ENCODE measurements around the gene CAMK1.

Gene CAMK1

DNA sequence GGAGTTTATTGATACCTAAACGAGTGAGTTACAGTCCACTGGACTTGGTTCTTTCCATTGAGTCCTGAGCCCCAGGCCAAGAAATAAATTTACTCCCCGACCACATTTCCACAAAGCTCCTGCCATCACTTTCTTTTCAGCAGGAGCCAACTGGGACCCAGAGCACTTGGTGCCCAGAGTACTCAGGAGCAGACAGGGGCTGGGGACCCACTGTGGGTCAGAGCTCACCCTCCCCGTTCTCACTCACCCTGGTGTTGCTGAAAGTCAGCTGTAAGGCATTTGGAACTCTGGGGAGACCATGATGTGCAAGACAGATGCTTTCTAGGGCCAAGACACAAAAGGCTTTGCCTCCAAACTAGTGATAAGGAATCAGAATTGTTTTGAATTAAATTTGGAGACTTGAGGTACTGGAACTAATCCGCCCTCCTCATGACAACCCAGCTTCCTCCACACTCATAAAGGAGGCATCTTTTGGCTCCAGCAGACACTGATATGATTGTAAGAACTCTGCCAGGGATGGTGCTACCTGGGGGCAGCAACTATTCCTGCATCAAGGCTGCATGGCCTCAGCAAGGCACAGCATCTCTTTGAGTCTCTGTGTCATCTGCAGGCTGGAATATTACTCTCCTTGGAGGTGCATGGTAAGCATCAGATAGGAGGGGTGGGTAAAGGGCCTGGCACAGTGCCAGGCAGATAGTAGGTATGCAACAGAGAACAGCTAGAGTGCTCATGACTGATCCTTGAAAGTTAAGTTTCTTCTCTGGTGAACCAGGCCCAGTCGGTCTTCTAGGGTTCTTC is 7.3 kb upstream of the CAMK1 start:
- TF ChIP-seq GATA3 (IDR thresholded peaks at IDR 0.05; ENCODE audit: low read depth, low read length) = no peak
- no peak for TF ChIP-seq GATA2 (IDR thresholded peaks at IDR 0.05; ENCODE audit: low read depth, low read length)

DNA sequence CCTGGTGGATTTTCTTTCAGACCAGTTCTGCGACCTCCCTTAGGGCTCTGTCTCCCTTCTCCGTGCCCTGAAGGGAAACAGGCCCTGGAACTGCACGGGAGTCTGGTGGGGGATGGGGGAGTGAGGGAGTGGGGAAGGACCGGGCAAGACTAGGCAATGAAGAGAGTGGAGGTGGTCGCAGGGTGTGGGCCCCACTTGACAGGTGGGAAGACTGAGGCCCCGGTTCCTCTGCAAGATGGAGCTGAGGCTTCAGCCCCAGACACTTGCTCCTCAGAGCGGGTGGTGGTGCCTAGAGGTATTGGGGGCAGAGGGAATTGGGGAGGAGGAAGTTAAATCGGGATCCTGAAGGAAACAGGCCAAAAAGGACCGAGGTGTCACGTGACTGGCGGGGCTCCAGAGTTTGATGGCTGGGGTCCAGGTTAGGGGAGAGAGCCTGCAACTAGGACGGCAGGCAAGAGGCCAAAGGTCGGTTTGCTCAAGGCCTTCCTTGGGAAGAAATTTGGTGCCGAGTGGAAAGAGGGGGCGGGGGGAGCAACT is 597 bp upstream of the CAMK1 start:
- TF ChIP-seq GATA3 (IDR thresholded peaks at IDR 0.05; ENCODE audit: low read depth, low read length) (no peak), GATA2 (IDR thresholded peaks at IDR 0.05; ENCODE audit: low read depth, low read length) (no peak)

DNA sequence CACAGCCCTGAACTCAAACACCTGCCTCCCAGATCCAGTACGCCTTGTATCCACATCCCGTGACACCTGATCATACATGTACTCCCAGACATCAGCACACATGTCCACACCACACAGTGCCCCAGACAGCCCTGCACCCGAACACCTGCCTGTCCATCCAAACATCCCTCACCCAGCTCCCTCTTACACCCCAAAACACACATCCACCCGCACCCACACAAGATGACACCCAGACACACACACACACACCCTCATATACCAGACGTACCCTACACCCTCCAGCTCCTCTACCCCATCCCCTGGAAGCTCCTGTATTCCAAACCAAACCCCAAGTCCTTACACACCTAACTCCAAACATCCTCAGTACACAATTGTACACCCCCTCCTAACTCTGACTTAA is 735 bp downstream of the CAMK1 start:
- TF ChIP-seq GATA2 (IDR thresholded peaks at IDR 0.05; ENCODE audit: low read depth, low read length) (no peak), GATA3 (IDR thresholded peaks at IDR 0.05; ENCODE audit: low read depth, low read length) (no peak)

DNA sequence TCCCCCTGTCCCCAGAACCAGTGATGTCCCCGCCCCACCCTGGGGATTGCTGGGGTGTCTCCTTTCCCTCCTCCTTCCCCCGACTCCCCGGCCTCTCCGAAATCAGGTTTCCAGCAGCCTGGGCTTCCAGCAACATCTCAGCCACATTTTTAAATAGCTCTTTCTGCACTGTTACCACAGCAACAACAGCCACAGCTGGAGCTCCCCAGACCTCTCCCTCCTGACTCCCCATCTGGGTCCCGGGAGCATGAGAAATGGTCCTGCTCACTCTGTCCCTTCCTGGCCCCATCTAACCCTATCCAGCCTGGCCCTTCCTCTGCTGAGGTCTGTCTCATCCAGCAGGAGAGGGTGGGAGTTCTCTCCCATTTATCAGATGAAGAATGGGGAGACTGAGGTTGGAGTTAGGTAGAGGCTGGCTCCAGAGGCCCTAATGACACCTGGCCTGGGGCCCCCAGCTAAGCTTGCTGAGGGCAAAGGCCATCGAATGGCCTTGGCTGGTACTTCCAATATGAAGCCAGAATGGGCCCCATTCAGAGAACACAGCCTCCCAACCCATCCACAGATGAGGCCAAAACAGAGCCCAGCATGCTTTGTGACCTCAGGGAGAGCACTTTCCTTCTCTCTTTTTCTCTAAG is 1.5 kb downstream of the CAMK1 start:
- TF ChIP-seq GATA3 (IDR thresholded peaks at IDR 0.05; ENCODE audit: low read depth, low read length) (no peak), GATA2 (IDR thresholded peaks at IDR 0.05; ENCODE audit: low read depth, low read length) (no peak)

DNA sequence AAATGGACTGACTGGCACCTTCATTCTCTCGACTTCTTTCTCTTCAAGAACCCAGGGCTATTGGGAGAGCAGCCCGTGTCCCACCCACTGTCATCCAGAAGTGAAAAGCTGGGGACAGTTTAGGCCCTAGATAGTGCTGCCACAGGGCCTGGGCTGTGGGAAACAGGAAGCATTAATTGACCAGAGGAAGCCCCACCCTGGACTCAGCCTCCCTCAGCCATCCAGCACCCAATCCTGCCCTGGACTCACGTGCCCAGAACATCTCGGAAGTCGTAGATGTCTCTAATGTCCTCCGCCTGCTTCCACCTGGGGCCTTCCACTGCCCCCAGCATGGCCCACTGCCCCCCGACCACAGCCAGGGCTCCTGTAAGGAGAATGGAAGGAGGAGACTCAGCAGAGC is 2.3 kb downstream of the CAMK1 start:
- TF ChIP-seq GATA3 (IDR thresholded peaks at IDR 0.05; ENCODE audit: low read depth, low read length) (no peak), GATA2 (IDR thresholded peaks at IDR 0.05; ENCODE audit: low read depth, low read length) (no peak)

DNA sequence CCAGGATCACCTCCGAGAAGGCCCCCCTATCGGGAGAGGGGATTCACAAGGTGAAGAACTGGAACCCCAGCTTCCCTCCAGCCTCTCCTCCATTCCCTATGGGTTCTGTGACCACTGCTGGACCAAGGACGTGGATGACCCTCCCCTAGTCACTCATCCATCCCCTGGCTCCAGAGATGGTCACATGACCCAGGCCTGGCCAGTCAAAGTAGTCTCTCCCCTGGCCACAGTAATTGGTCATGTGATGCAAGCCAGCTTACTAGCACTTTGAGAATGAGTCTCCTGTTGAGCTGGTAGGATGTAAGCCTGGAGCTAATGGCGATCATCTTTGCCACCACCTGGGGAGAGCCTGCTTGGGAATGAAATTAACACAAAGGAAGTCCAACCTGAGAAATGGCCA is 3.9 kb downstream of the CAMK1 start:
- TF ChIP-seq GATA2 (IDR thresholded peaks at IDR 0.05; ENCODE audit: low read depth, low read length) (no peak), GATA3 (IDR thresholded peaks at IDR 0.05; ENCODE audit: low read depth, low read length) (no peak)

DNA sequence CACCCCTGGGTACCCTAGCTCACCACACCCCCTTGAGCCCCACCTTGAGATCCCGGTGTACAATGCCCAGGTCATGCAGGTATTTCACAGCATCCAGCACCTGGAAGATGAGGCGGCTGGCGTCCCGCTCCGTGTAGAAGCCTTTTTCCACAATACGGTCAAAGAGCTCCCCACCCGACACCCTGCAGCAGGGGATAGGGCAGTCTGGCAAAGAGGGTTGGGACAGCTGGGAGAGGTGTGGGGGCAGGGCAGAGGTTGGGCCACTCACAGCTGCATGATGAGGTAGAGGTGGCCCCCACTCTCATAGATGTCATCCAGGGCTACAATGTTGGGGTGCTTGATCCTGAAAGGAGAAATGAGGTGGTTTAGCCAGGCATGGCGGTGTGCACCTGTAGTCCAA is 6.9 kb downstream of the CAMK1 start:
- TF ChIP-seq GATA3 (IDR thresholded peaks at IDR 0.05; ENCODE audit: low read depth, low read length) = no peak
- TF ChIP-seq GATA2 (IDR thresholded peaks at IDR 0.05; ENCODE audit: low read depth, low read length) = no peak

DNA sequence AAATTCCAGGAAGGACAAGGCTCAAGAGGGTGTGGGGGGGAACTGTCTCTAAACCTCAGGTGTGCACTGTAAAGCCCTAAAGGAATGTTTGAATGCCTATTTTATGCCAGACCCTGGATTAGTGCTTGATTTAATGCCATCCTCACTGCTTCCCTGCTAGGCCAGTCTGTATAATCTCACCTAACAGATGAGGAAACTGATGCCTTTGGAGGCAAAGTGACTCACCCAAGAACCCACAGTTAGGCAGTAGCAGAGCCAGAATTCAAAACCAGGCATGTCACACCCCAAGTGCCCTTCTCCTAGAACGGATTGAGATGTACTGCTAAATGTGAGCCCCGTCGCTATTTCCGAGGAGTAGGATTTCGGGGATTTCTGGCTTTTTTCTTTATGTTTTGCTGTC is 7.8 kb downstream of the CAMK1 start:
- TF ChIP-seq GATA2 (IDR thresholded peaks at IDR 0.05; ENCODE audit: low read depth, low read length) (no peak), GATA3 (IDR thresholded peaks at IDR 0.05; ENCODE audit: low read depth, low read length) (no peak)

DNA sequence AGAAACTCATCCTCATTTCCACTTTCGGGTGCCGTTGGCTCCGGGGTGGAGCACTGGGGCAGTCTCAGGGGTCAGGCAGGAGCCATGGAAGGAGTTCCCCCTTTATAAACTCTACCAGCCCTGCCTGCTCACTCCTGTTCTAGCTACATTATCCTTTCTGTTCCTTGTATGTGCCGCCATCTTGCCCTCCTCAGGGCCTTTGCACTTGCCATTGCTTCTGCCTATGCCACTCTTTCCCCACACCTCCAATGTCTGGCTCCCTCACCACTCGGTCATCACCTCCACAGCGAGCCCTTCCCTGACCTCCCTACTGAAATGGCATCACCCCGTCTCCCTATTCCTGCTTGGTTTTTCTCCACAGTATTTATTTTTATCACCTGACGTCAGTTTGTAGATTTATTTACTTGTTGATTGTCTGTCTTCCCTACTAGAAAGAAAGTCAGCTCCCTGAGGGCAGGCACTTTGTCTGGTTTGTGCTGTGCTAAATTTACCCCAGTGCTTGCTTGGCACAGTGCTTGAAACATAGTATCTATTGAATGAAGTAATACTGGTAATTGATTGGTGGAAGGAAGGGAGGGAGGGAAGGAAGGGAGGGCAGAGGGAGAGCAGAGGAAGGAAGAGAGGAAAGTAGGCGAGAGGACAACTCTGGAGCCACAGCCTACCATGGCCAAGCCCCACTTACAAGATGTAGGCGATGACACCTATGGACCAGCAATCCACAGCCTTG is 8.8 kb downstream of the CAMK1 start:
- TF ChIP-seq GATA3 (IDR thresholded peaks at IDR 0.05; ENCODE audit: low read depth, low read length) (no peak), GATA2 (IDR thresholded peaks at IDR 0.05; ENCODE audit: low read depth, low read length) (no peak)

DNA sequence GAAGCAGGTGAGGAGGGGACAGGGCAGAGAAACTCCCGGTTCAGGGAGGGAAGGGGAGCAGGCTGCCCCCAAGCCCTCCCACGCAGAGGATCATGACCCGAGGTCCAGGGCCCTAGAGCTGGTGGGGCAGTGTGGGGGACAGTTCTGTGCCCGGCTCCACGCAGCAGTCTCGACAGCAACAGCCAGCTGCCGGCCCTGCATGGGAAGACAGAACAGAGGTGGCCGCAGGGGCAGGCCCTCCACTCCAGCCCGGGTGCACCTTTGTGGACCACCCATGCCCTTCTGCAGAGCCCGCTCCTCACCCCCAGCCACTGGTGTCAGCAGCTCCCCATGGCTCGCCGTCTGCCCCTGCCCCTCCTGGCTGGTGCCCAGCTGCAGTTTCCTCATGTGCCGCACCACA is 12.3 kb downstream of the CAMK1 start:
- TF ChIP-seq GATA2 (IDR thresholded peaks at IDR 0.05; ENCODE audit: low read depth, low read length) = no peak
- no peak for TF ChIP-seq GATA3 (IDR thresholded peaks at IDR 0.05; ENCODE audit: low read depth, low read length)

DNA sequence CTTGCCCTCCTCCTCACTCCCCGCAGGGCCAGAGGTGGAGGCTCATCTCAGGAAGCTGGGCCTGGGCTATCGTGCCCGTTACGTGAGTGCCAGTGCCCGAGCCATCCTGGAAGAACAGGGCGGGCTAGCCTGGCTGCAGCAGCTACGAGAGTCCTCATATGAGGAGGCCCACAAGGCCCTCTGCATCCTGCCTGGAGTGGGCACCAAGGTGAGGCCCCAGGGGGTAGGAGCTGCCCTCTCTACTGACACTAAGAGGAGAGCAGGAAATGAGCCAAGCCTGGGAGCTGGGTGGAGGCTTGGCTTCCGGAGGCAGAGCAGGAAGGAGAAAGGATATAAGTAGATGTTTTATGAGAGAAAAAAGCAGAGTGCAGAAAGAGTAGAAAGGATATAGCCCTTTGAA is 15.1 kb downstream of the CAMK1 start:
- TF ChIP-seq GATA2 (IDR thresholded peaks at IDR 0.05; ENCODE audit: low read depth, low read length) = no peak
- TF ChIP-seq GATA3 (IDR thresholded peaks at IDR 0.05; ENCODE audit: low read depth, low read length) = no peak

DNA sequence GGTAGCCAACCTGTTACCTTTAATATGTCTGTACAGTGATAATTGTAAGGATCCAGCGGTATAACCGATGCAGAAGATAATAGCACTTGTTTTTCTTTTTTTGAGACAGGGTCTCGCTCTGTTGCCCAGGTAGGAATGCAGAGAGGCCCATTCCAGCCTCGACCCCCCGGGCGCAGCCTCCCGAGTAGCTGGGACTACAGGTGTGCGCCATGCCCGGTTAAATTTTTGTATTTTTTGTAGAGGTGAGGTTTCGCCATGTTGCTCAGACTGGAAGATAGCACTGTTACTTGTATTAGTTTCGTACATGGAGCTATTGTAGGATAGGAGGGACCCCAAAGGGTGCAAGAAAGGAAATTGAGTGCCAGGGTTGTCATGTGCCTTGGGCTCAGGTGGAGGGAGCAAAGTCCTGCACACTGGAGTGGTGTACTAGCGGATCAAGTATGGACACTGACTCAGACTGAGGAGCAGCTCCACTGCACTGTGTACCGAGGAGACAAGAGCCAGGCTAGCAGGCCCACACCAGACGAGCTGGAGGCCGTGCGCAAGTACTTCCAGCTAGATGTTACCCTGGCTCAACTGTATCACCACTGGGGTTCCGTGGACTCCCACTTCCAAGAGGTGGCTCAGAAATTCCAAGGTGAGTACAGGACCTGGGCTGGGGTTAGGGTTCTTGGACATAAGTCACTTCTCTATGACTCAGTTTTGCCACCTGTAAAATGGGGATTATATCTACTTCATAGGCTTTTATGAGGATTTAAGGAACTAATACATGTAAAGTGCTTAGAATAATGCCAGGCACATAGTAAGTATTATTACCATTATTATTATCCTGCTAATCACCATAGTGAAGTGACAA is 19.0 kb downstream of the CAMK1 start:
- TF ChIP-seq GATA2 (IDR thresholded peaks at IDR 0.05; ENCODE audit: low read depth, low read length) (no peak), GATA3 (IDR thresholded peaks at IDR 0.05; ENCODE audit: low read depth, low read length) (no peak)

DNA sequence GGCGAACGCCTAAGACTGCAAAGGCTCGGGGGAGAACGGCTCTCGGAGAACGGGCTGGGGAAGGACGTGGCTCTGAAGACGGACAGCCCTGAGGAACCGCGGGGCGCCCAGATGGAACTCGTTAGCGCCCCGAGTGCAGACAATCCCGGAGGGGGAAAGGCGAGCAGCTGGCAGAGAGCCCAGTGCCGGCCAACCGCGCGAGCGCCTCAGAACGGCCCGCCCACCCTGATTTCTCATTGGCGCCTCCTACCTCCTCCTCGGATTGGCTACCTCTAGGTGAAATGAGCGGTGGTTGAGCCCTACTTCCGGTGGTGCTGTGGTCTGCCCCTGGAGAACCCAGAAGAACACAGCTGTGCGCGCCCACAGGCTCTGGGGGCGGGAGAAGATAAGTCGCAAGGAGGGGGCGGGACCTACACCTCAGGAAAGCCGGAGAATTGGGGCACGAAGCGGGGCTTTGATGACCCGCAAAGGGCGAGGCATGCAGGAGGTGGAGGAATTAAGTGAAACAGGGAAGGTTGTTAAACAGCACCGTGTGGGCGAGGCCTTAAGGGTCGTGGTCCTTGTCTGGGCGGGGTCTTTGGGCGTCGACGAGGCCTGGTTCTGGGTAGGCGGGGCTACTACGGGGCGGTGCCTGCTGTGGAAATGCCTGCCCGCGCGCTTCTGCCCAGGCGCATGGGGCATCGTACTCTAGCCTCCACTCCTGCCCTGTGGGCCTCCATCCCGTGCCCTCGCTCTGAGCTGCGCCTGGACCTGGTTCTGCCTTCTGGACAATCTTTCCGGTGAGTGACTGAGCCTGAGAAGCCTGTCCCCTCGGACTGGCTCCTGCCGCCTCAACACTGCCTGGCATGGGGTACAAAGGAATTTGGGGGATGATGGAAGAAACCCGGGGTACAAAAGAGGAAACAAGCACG is 19.8 kb downstream of the CAMK1 start, which contains the start of gene OGG1:
Gene OGG1 (plus strand): TSS at position 308 of the 911 bp plus-strand sequence. CDS start 335 bp downstream, at position 643.
- peak; percentile 14; the same call in 1 of the 2 replicates for TF ChIP-seq GATA2 (IDR thresholded peaks at IDR 0.05; ENCODE audit: low read depth, low read length)
- no peak for TF ChIP-seq GATA3 (IDR thresholded peaks at IDR 0.05; ENCODE audit: low read depth, low read length)
